H1 (cell line): ENCODE measurements around the gene CEACAM1. TPM values are rescaled to one million over a fixed set of nuclear protein-coding genes. Genes with fewer than 3 reads are reported as not detected.
A peak's percentile ranks its signal among the peaks of the same experiment; 100 is the strongest.

Experiments used
- CTCF ChIA-PET: fragments of 300-600 bp; sonication (Branson Sonifier 250); formaldehyde crosslinking; loops from one replicate; lab custom pipeline; 2021; ENCODE audit not compliant: partially characterized antibody; lab: Charles Lee
- POLR2A ChIA-PET: fragments of 300-600 bp; sonication (Branson Sonifier 250); formaldehyde crosslinking; loops from one replicate; lab custom pipeline; 2021; ENCODE audit warnings: inconsistent platforms; ENCODE audit not compliant: partially characterized antibody; lab: Charles Lee
- DNase-seq, 2 experiments: peaks; one replicate each; pipeline versions ENCODE4 v3.0.0 to v3.0.0-alpha.2; 2010 to 2022; ENCODE audit warnings: low spot score in 2 of 2, low read depth in 1 of 2, mixed read lengths in 1 of 2
- FAIRE-seq: peaks from 2 replicates; lab custom pipeline; 2011; peaks lifted over from hg19 to GRCh38; lab: Jason Lieb, UNC
- H2AFZ ChIP-seq: 2 replicates; pipeline ENCODE4 v1.8.1; 2012; ENCODE audit warnings: low read length, inconsistent platforms
- H2AK5ac ChIP-seq: 2 replicates; pipeline ENCODE4 v1.6.1; 2013; ENCODE audit warnings: low read depth, low read length
- H2BK120ac ChIP-seq: replicated peaks from 2 replicates; pipeline ENCODE3; 2013; ENCODE audit warnings: low read depth, low read length, inconsistent platforms
- H2BK12ac ChIP-seq: 2 replicates; pipeline ENCODE4 v1.6.1; 2013; ENCODE audit warnings: low read depth, low read length
- H2BK15ac ChIP-seq: 2 replicates; pipeline ENCODE4 v1.6.1; 2013; ENCODE audit warnings: low read length
- H2BK20ac ChIP-seq: 2 replicates; pipeline ENCODE4 v1.6.1; 2013; ENCODE audit warnings: low read length
- H2BK5ac ChIP-seq: 2 replicates; pipeline ENCODE4 v1.6.1; 2013; ENCODE audit warnings: low read depth, low read length
- H3K14ac ChIP-seq: 2 replicates; pipeline ENCODE4 v1.6.1; 2013; ENCODE audit warnings: inconsistent platforms; ENCODE audit not compliant: insufficient read length
- H3K18ac ChIP-seq: 2 replicates; pipeline ENCODE4 v1.6.1; 2013; ENCODE audit warnings: low read length; ENCODE audit errors: extremely low read depth
- H3K23ac ChIP-seq: 2 replicates; pipeline ENCODE4 v1.6.1; 2013; ENCODE audit warnings: inconsistent platforms; ENCODE audit not compliant: insufficient read length
- H3K23me2 ChIP-seq: 2 replicates; pipeline ENCODE4 v1.6.1; 2013; ENCODE audit warnings: low read depth, low read length
- H3K27ac ChIP-seq: 2 replicates; pipeline ENCODE4 v1.6.1; 2011; ENCODE audit warnings: low read depth, low read length, inconsistent platforms
- H3K27me3 ChIP-seq, 4 experiments: replicated peaks in 1 of 4; 1 replicate in 1 of 4; 2 replicates in 3 of 4; pipeline versions ENCODE4 v1.6.1 to v1.8.1; 2011 to 2013; ENCODE audit warnings: low read length in 3 of 4, mild to moderate bottlenecking in 3 of 4, inconsistent platforms in 2 of 4, mixed read lengths in 2 of 4, moderate library complexity in 1 of 4; ENCODE audit not compliant: control insufficient read depth in 3 of 4, insufficient read depth in 3 of 4; ENCODE audit errors: extremely low read depth in 1 of 4
- H3K36me3 ChIP-seq, 4 experiments: 2 replicates each; pipeline versions ENCODE4 v1.6.1 to v1.8.1; 2011 to 2013; ENCODE audit warnings: mild to moderate bottlenecking in 4 of 4, low read length in 3 of 4, moderate library complexity in 2 of 4, control low read depth in 1 of 4, inconsistent platforms in 1 of 4; ENCODE audit not compliant: insufficient read depth in 4 of 4, control insufficient read depth in 2 of 4
- H3K4ac ChIP-seq: replicated peaks from 2 replicates; pipeline ENCODE3; 2013; ENCODE audit warnings: low read length, low read depth, mixed read lengths, inconsistent platforms; ENCODE audit not compliant: insufficient read length
- H3K4me1 ChIP-seq, 4 experiments: replicated peaks in 1 of 4; 1 replicate in 1 of 4; 2 replicates in 3 of 4; pipeline versions ENCODE4 v1.6.1 to v1.8.1; 2011 to 2013; ENCODE audit warnings: low read length in 3 of 4, inconsistent platforms in 2 of 4, mixed read lengths in 1 of 4; ENCODE audit not compliant: insufficient read depth in 4 of 4, control insufficient read depth in 3 of 4
- H3K4me2 ChIP-seq, 2 experiments: 2 replicates each; pipeline versions ENCODE4 v1.6.1 to v1.8.1; 2011 to 2013; ENCODE audit warnings: low read depth in 2 of 2, low read length in 2 of 2, control low read depth in 1 of 2, inconsistent platforms in 1 of 2, mild to moderate bottlenecking in 1 of 2; ENCODE audit not compliant: insufficient read depth in 1 of 2
- H3K4me3 ChIP-seq, 4 experiments: fragments of 200-600, 300-600 bp in 1 of 4; sonication (generic), shearing (Covaris generic), sonication (Bioruptor Twin) in 1 of 4; 2 replicates each; pipeline versions ENCODE4 v1.5.1 to v1.8.1; 2011 to 2016; ENCODE audit warnings: low read length in 4 of 4, low read depth in 3 of 4, control low read depth in 2 of 4, inconsistent platforms in 2 of 4, mild to moderate bottlenecking in 2 of 4, mixed read lengths in 1 of 4, moderate library complexity in 1 of 4; ENCODE audit not compliant: insufficient read depth in 2 of 4; ENCODE audit errors: extremely low read depth in 1 of 4
- H3K56ac ChIP-seq: replicated peaks from 2 replicates; pipeline ENCODE3; 2013; ENCODE audit warnings: low read depth, mild to moderate bottlenecking, mixed read lengths, low read length, inconsistent platforms; ENCODE audit not compliant: insufficient read length
- H3K79me1 ChIP-seq: 2 replicates; pipeline ENCODE4 v1.6.1; 2013; ENCODE audit warnings: low read depth, low read length, control low read depth
- H3K79me2 ChIP-seq, 2 experiments: 2 replicates each; pipeline versions ENCODE4 v1.6.1 to v1.8.1; 2012 to 2013; ENCODE audit warnings: low read length in 2 of 2, mild to moderate bottlenecking in 2 of 2, inconsistent platforms in 1 of 2; ENCODE audit not compliant: insufficient read depth in 2 of 2, control insufficient read depth in 1 of 2
- H3K9ac ChIP-seq, 4 experiments: replicated peaks in 1 of 4; 1 replicate in 1 of 4; 2 replicates in 3 of 4; pipeline versions ENCODE4 v1.6.1 to v1.8.1; 2011 to 2013; ENCODE audit warnings: low read depth in 3 of 4, low read length in 3 of 4, control low read depth in 2 of 4, mild to moderate bottlenecking in 2 of 4, moderate library complexity in 2 of 4, inconsistent platforms in 1 of 4; ENCODE audit errors: extremely low read depth in 1 of 4
- H3K9me3 ChIP-seq, 2 experiments: 2 replicates each; pipeline versions ENCODE4 v1.6.1 to v1.8.1; 2012 to 2013; ENCODE audit warnings: mild to moderate bottlenecking in 2 of 2, moderate library complexity in 2 of 2, control low read depth in 1 of 2, inconsistent platforms in 1 of 2, low read depth in 1 of 2, low read length in 1 of 2, mixed read lengths in 1 of 2; ENCODE audit not compliant: insufficient read depth in 2 of 2
- H4K20me1 ChIP-seq, 2 experiments: replicated peaks in 1 of 2; 2 replicates each; pipeline versions ENCODE3 to v1.8.1; 2011 to 2013; ENCODE audit warnings: inconsistent platforms in 2 of 2, low read length in 2 of 2, mild to moderate bottlenecking in 1 of 2; ENCODE audit not compliant: insufficient read depth in 2 of 2, control insufficient read depth in 1 of 2
- H4K5ac ChIP-seq: 2 replicates; pipeline ENCODE4 v1.6.1; 2013; ENCODE audit warnings: low read length, low read depth, mixed read lengths, inconsistent platforms; ENCODE audit not compliant: insufficient read length
- H4K8ac ChIP-seq: 2 replicates; pipeline ENCODE4 v1.8.0; 2013; ENCODE audit warnings: mild to moderate bottlenecking, moderate library complexity, low read length, inconsistent platforms; ENCODE audit not compliant: insufficient read depth; ENCODE audit errors: extremely low read depth
- H4K91ac ChIP-seq: replicated peaks from 2 replicates; pipeline ENCODE3; 2013; ENCODE audit warnings: low read length, mixed read lengths, inconsistent platforms; ENCODE audit not compliant: insufficient read length
- KDM4A ChIP-seq: IDR thresholded peaks from one replicate; pipeline ENCODE4 v1.7.1; 2012; ENCODE audit warnings: low read depth, mild to moderate bottlenecking, moderate library complexity, low read length, inconsistent platforms; ENCODE audit not compliant: severe bottlenecking
- NANOG ChIP-seq: IDR thresholded peaks from 2 replicates; pipeline ENCODE4 v1.6.1; 2011; ENCODE audit warnings: low read length, low read depth, mild to moderate bottlenecking, inconsistent platforms; ENCODE audit not compliant: insufficient read depth, poor library complexity, severe bottlenecking
- SIX5 ChIP-seq: IDR thresholded peaks from 2 replicates; pipeline ENCODE4 v1.6.1; 2011; ENCODE audit warnings: mild to moderate bottlenecking, low read depth, low read length
- SP1 ChIP-seq: IDR thresholded peaks from 2 replicates; pipeline ENCODE4 v1.6.1; 2011; ENCODE audit warnings: low read depth, low read length
- WGBS, 2 experiments: shearing (Covaris generic) in 1 of 2; methylation state at CpG; one replicate each; pipeline versions ENCODE4 v1.1.6 to v1.1.7; 2013 to 2015; ENCODE audit warnings: low lambda C conversion rate in 2 of 2, mixed read lengths in 2 of 2, inconsistent platforms in 1 of 2, low coverage in 1 of 2, missing lambda C conversion rate in 1 of 2; ENCODE audit not compliant: insufficient replicate concordance in 2 of 2, insufficient coverage in 1 of 2, insufficient read length in 1 of 2; ENCODE audit errors: extremely low coverage in 1 of 2, missing lambda C conversion rate in 1 of 2; 5-methylcytosine and 5-hydroxymethylcytosine counted together
- polyA plus RNA-seq, 7 experiments: library from polyadenylated mRNA; depleted of rRNA in 3 of 7; stranded (reverse) in 5 of 7; unstranded in 2 of 7; fragments of >200 nt in 5 of 7; fragments of 200-250 nt in 2 of 7; gene quantifications; 1 replicate in 5 of 7; 2 replicates in 1 of 7; 4 replicates in 1 of 7; pipeline versions ENCODE4 v1.2.1 to v1.2.3, GENCODE V29; 2011 to 2013; ENCODE audit warnings: missing spikeins in 2 of 7, mixed read lengths in 2 of 7
- total RNA-seq: library from RNA; stranded (reverse); fragmentation: NEBNext Ultra II Directional; extraction: Animal tissue kit (Norgen Biotek cat#: 25700); gene quantifications from 2 replicates; pipeline ENCODE4 v1.2.1, GENCODE V29; 2021

CEACAM1 gene
- total and polyA plus RNA-seq, 2 of the 8 experiments (the other 6 are each of a cell fraction or from before 2014, with no cell fraction given): 1.8 to 3.6 TPM

DNA sequence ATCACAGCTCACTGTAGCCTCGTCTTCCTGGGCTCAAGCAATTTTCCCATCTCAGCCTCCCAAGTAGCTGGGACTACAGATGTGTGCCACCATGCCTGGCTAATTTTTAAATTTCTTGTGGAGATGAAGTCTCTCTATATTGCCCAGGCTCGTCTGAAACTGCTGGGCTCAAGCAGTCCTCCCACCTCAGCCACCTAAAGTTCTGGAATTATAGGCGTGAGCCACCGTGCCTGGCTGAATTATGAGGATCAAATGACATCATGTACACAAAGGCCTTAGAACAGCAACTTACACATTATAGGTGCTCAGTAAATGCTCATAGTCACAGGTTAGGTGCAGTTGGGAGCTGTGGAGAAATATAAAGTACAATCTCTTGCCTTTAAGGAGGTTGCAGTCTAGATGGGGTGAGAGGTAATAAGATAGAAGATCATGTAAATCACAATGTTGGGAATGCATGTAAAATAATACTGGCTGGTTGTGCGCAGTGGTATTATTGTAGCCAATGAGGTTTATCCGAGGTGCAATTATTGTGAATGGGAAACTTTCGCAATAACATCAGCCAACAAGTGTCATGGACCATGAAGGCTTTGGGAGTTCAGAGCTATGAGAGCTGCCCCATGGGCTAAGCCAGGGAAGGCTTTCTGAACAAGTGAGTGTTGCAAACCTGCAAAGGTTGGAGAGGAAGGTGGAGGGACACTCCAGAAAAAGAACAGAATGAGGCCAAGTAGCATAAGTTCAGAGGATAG is 55.7 kb downstream of the CEACAM1 start:
- H2AFZ ChIP-seq: no peak overlapping the region
- H3K79me1 ChIP-seq: no peaks in the 10 kb centered on the region
- H3K27ac ChIP-seq: no peak overlapping the region
- no peak for TF ChIP-seq KDM4A
- no peak for TF ChIP-seq NANOG
- no peak for TF ChIP-seq SP1
- no peak for TF ChIP-seq SIX5
- ChIA-PET CTCF (interaction anchor here (0.6 to 5.1 kb wide), 12 partner anchors 10 to 69 kb away, joined by 3 to 30 read pairs (median 6); partner anchors contain the start of gene CEACAM1), POLR2A (interaction anchor here (0.5 to 1.9 kb wide), 6 partner anchors 12 to 49 kb away, joined by 3 to 5 read pairs (median 4); no protein-coding TSS in a partner anchor)
- no peaks in the 10 kb centered on the region for H3K23me2 ChIP-seq
- DNase-seq (no peak), FAIRE-seq (peak; percentile 63)
- H3K23ac ChIP-seq: no peak overlapping the region
- peak overlapping the region; percentile 46 for H4K5ac ChIP-seq
- peak overlapping the region; percentile 97 for H2AK5ac ChIP-seq
- no peak overlapping the region for H3K9ac ChIP-seq
- H3K9me3 ChIP-seq: no peaks in the 10 kb centered on the region
- H2BK12ac ChIP-seq: peak overlapping the region; percentile 99
- H3K18ac ChIP-seq: peak overlapping the region; percentile 93
- peak overlapping the region; percentile 86 for H4K91ac ChIP-seq
- H2BK15ac ChIP-seq: 0 out of 2 replicates have a peak overlapping the region, but pooled peaks have one; percentile 1
- H3K4me1 ChIP-seq: peaks cover 14 to 40% (median 34%) of the 10 kb centered on the region in 4 experiments
- H3K36me3 ChIP-seq: no peaks in the 10 kb centered on the region
- H3K4ac ChIP-seq: peak overlapping the region; percentile 99
- peak overlapping the region; percentile 100 for H2BK20ac ChIP-seq
- peak overlapping the region; percentile 5 for H3K56ac ChIP-seq
- peak overlapping the region; percentile 99 for H2BK120ac ChIP-seq
- H3K4me3 ChIP-seq: no peak overlapping the region; a peak in 1 of 8 replicates
- no peaks in the 10 kb centered on the region for H3K79me2 ChIP-seq
- H4K20me1 ChIP-seq: no peaks in the 10 kb centered on the region
- WGBS, 2 experiments: 84% methylated on average over 7 of the region's 7 CpGs; no CpG with 5 or more reads in 1 of the 2 experiments
- peak overlapping the region; percentile 99 for H2BK5ac ChIP-seq
- H3K14ac ChIP-seq: peak overlapping the region; percentile 21
- no peaks in the 10 kb centered on the region for H3K27me3 ChIP-seq
- H3K4me2 ChIP-seq: 0 out of 4 replicates have a peak overlapping the region, but pooled peaks of 1 of the 2 experiments have one; percentile 25
- H4K8ac ChIP-seq: no peak overlapping the region; the same call in 1 of the 2 replicates
